Trophoblast cell (in vitro differentiated cells and primary cell): ENCODE measurements around the gene FAM217B.

Experiments used
- DNase-seq, 2 donors: peaks; one replicate each; pipeline ENCODE4 v3.0.0-alpha.2; 2016
- H2AFZ ChIP-seq: 2 replicates; pipeline ENCODE4 v1.6.1; 2013; ENCODE audit warnings: low read length, moderate library complexity, mild to moderate bottlenecking; ENCODE audit not compliant: insufficient read depth, poor library complexity
- H2AK5ac ChIP-seq: 2 replicates; pipeline ENCODE4 v1.6.1; 2013; ENCODE audit warnings: mild to moderate bottlenecking, low read length
- H2BK120ac ChIP-seq: 2 replicates; pipeline ENCODE4 v1.6.1; 2013; ENCODE audit warnings: low read length, mild to moderate bottlenecking, moderate library complexity; ENCODE audit not compliant: insufficient read depth, poor library complexity
- H2BK12ac ChIP-seq: 2 replicates; pipeline ENCODE4 v1.6.1; 2013; ENCODE audit warnings: mild to moderate bottlenecking, low read length, moderate library complexity
- H2BK5ac ChIP-seq: 2 replicates; pipeline ENCODE4 v1.6.1; 2013; ENCODE audit warnings: low read length, low read depth, moderate library complexity, mild to moderate bottlenecking; ENCODE audit not compliant: poor library complexity
- H3K14ac ChIP-seq: 2 replicates; pipeline ENCODE4 v1.6.1; 2013; ENCODE audit warnings: mild to moderate bottlenecking, low read length
- H3K18ac ChIP-seq: 2 replicates; pipeline ENCODE4 v1.6.1; 2013; ENCODE audit warnings: mild to moderate bottlenecking, low read length
- H3K23ac ChIP-seq: 2 replicates; pipeline ENCODE4 v1.6.1; 2013; ENCODE audit warnings: low read length
- H3K27ac ChIP-seq: 2 replicates; pipeline ENCODE4 v1.5.1; 2013; ENCODE audit warnings: low read depth, mild to moderate bottlenecking, inconsistent platforms, low read length, moderate library complexity
- H3K27me3 ChIP-seq: 2 replicates; pipeline ENCODE4 v1.6.1; 2013; ENCODE audit warnings: inconsistent platforms, mild to moderate bottlenecking, low read length, moderate library complexity; ENCODE audit not compliant: insufficient read depth
- H3K36me3 ChIP-seq, 2 experiments: 1 replicate in 1 of 2; 2 replicates in 1 of 2; pipeline ENCODE4 v1.6.1; 2013; ENCODE audit warnings: low read length in 2 of 2, mild to moderate bottlenecking in 2 of 2, moderate library complexity in 1 of 2; ENCODE audit not compliant: insufficient read depth in 2 of 2, control insufficient read depth in 1 of 2
- H3K4ac ChIP-seq: 2 replicates; pipeline ENCODE4 v1.6.1; 2013; ENCODE audit warnings: low read depth, mild to moderate bottlenecking, low read length, moderate library complexity
- H3K4me1 ChIP-seq, 2 experiments: 1 replicate in 1 of 2; 2 replicates in 1 of 2; pipeline ENCODE4 v1.6.1; 2013; ENCODE audit warnings: low read length in 2 of 2, mild to moderate bottlenecking in 2 of 2, moderate library complexity in 1 of 2; ENCODE audit not compliant: insufficient read depth in 2 of 2, control insufficient read depth in 1 of 2
- H3K4me2 ChIP-seq: 2 replicates; pipeline ENCODE4 v1.6.1; 2013; ENCODE audit warnings: inconsistent platforms, mild to moderate bottlenecking, low read length, moderate library complexity
- H3K4me3 ChIP-seq: 2 replicates; pipeline ENCODE4 v1.5.1; 2013; ENCODE audit warnings: mild to moderate bottlenecking, low read depth, low read length, inconsistent platforms
- H3K79me1 ChIP-seq: one replicate; pipeline ENCODE4 v1.6.1; 2013; ENCODE audit warnings: low read length
- H3K79me2 ChIP-seq: 2 replicates; pipeline ENCODE4 v1.6.1; 2013; ENCODE audit warnings: low read length, mild to moderate bottlenecking; ENCODE audit not compliant: control insufficient read depth, insufficient read depth, poor library complexity
- H3K9ac ChIP-seq: 2 replicates; pipeline ENCODE4 v1.6.1; 2013; ENCODE audit warnings: mild to moderate bottlenecking, low read length
- H3K9me3 ChIP-seq: 2 replicates; pipeline ENCODE4 v1.6.1; 2013; ENCODE audit warnings: low read depth, mild to moderate bottlenecking, control low read depth, inconsistent platforms, low read length; ENCODE audit not compliant: insufficient read depth
- H4K12ac ChIP-seq: 2 replicates; pipeline ENCODE4 v1.6.1; 2013; ENCODE audit warnings: low read depth, mild to moderate bottlenecking, low read length, moderate library complexity
- H4K8ac ChIP-seq: 2 replicates; pipeline ENCODE4 v1.6.1; 2013; ENCODE audit warnings: low read depth, mild to moderate bottlenecking, low read length, moderate library complexity
- H4K91ac ChIP-seq: one replicate; pipeline ENCODE4 v1.6.1; 2013; ENCODE audit warnings: low read depth, mild to moderate bottlenecking, low read length, moderate library complexity
- WGBS: extraction: QIAGEN DNeasy Blood & Tissue Kit; methylation state at CpG from one replicate; pipeline ENCODE4 v1.1.7; 2013; ENCODE audit warnings: missing lambda C conversion rate; ENCODE audit not compliant: insufficient read length, insufficient coverage; ENCODE audit errors: extremely low coverage; 5-methylcytosine and 5-hydroxymethylcytosine counted together

Gene FAM217B

GRCh38 chr20:59923514-59923913 lies 16.7 kb upstream of the FAM217B start:
- H2BK120ac ChIP-seq = no peak overlapping the region
- H2AFZ ChIP-seq = no peak overlapping the region
- WGBS = no CpG with 5 or more reads among the region's 1 CpG

GRCh38 chr20:59925359-59925758 lies 14.8 kb upstream of the FAM217B start:
- Histone ChIP-seq H3K9me3 (no peaks in the 10 kb centered on the region), H4K12ac (no peak overlapping the region), H3K23ac (no peak overlapping the region), H3K14ac (no peak overlapping the region), H3K79me2 (no peaks in the 10 kb centered on the region), H3K4me2 (no peak overlapping the region), H3K4me3 (no peak overlapping the region), H2AFZ (no peak overlapping the region), H3K9ac (no peak overlapping the region), H3K36me3 (no peaks in the 10 kb centered on the region), H3K18ac (no peak overlapping the region), H3K27ac (no peak overlapping the region), H4K91ac (no peak overlapping the region), H2BK12ac (no peak overlapping the region), H3K79me1 (no peaks in the 10 kb centered on the region), H2BK5ac (no peak overlapping the region), H3K4me1 (no peaks in the 10 kb centered on the region), H3K27me3 (no peaks in the 10 kb centered on the region), H2BK120ac (no peak overlapping the region), H3K4ac (no peak overlapping the region), H2AK5ac (no peak overlapping the region), H4K8ac (no peak overlapping the region)
- WGBS = no CpG with 5 or more reads among the region's 1 CpG
- DNase-seq = no peak

More at GRCh38 chr20:59923514-59923913, 16.7 kb upstream of the FAM217B start:
- no peaks in the 10 kb centered on the region for H3K79me2 ChIP-seq
- no peak overlapping the region for H3K4me3 ChIP-seq
- H3K9me3 ChIP-seq = no peaks in the 10 kb centered on the region
- H2BK12ac ChIP-seq = no peak overlapping the region
- H3K18ac ChIP-seq = no peak overlapping the region
- no peak overlapping the region for H4K8ac ChIP-seq
- no peak overlapping the region for H3K27ac ChIP-seq
- H3K4me2 ChIP-seq = no peak overlapping the region
- no peak overlapping the region for H4K12ac ChIP-seq
- no peak overlapping the region for H3K4ac ChIP-seq
- no peak overlapping the region for H2BK5ac ChIP-seq
- no peaks in the 10 kb centered on the region for H3K79me1 ChIP-seq
- H4K91ac ChIP-seq = no peak overlapping the region
- H3K23ac ChIP-seq = no peak overlapping the region
- H3K14ac ChIP-seq = no peak overlapping the region
- H3K4me1 ChIP-seq = no peaks in the 10 kb centered on the region
- DNase-seq = no peak
- no peak overlapping the region for H3K9ac ChIP-seq
- no peak overlapping the region for H2AK5ac ChIP-seq
- H3K27me3 ChIP-seq = no peaks in the 10 kb centered on the region
- no peaks in the 10 kb centered on the region for H3K36me3 ChIP-seq

GRCh38 chr20:59925899-59926298 lies 14.3 kb upstream of the FAM217B start:
- H3K36me3 ChIP-seq = no peaks in the 10 kb centered on the region
- no peak overlapping the region for H2AFZ ChIP-seq
- no peak overlapping the region for H3K4ac ChIP-seq
- no peak overlapping the region for H2BK12ac ChIP-seq
- H2BK5ac ChIP-seq = no peak overlapping the region
- no peaks in the 10 kb centered on the region for H3K4me1 ChIP-seq
- no peak overlapping the region for H4K91ac ChIP-seq
- H3K18ac ChIP-seq = no peak overlapping the region
- no peak overlapping the region for H3K4me3 ChIP-seq
- no peak overlapping the region for H3K23ac ChIP-seq
- no peak overlapping the region for H3K14ac ChIP-seq
- DNase-seq = no peak
- H3K79me2 ChIP-seq = no peaks in the 10 kb centered on the region
- no peak overlapping the region for H3K4me2 ChIP-seq
- H4K12ac ChIP-seq = no peak overlapping the region
- no peak overlapping the region for H2AK5ac ChIP-seq
- H3K9ac ChIP-seq = no peak overlapping the region
- H3K79me1 ChIP-seq = no peaks in the 10 kb centered on the region
- no peak overlapping the region for H3K27ac ChIP-seq
- no peak overlapping the region for H4K8ac ChIP-seq
- H2BK120ac ChIP-seq = no peak overlapping the region
- H3K27me3 ChIP-seq = no peaks in the 10 kb centered on the region
- H3K9me3 ChIP-seq = no peaks in the 10 kb centered on the region

GRCh38 chr20:59931511-59932312 lies 8.5 kb upstream of the FAM217B start:
- Histone ChIP-seq H4K8ac (no peak overlapping the region), H3K4me1 (peaks cover 0 to 5% of the 10 kb centered on the region in 2 experiments), H4K12ac (no peak overlapping the region), H3K23ac (no peak overlapping the region), H2BK12ac (no peak overlapping the region), H2BK5ac (no peak overlapping the region), H3K27me3 (no peaks in the 10 kb centered on the region), H2BK120ac (no peak overlapping the region), H3K4me2 (no peak overlapping the region), H4K91ac (no peak overlapping the region), H3K79me1 (peaks cover 5% of the 10 kb centered on the region), H3K27ac (no peak overlapping the region), H2AFZ (no peak overlapping the region), H3K14ac (no peak overlapping the region), H2AK5ac (no peak overlapping the region), H3K9ac (no peak overlapping the region), H3K79me2 (peaks cover 3% of the 10 kb centered on the region), H3K18ac (no peak overlapping the region), H3K36me3 (no peaks in the 10 kb centered on the region), H3K4me3 (no peak overlapping the region), H3K4ac (no peak overlapping the region), H3K9me3 (peaks cover 4% of the 10 kb centered on the region)
- WGBS = no CpG with 5 or more reads among the region's 9 CpGs
- DNase-seq = no peak
